K562 (cell line): ENCODE data around the gene CHAD. TPM values are rescaled to one million over a fixed set of nuclear protein-coding genes. Genes with fewer than 3 reads are reported as not detected.

Experiments
- ATAC-seq: fragments of 200-7000 bp; cut with Tn5 transposase; 3 replicates; pipeline ENCODE4 v1.9.1; 2020; ENCODE audit warnings: moderate library complexity
- BruUV-seq: library from RNA; stranded (reverse); fragments of 400-500 nt; replicated peaks from 2 replicates; lab custom pipeline; 2021; lab: Mats Ljungman, UMichigan
- CTCF ChIA-PET: fragments of 300-600 bp; formaldehyde crosslinking; extraction: SDS; loops from one replicate; lab custom pipeline; 2021; ENCODE audit warnings: low intra/inter-chr PET ratio; lab: Yijun Ruan, JAX
- POLR2A ChIA-PET: fragments of 300-600, 350-650 bp; sonication (Branson Sonifier 250); formaldehyde crosslinking; extraction: SDS; loops from one replicate; lab custom pipeline; 2021; ENCODE audit warnings: antibody characterized with exemption, inconsistent platforms; lab: Yijun Ruan, JAX
- DNase-seq, 4 experiments: peaks; one replicate each; pipeline versions ENCODE4 v3.0.0 to v3.0.0-alpha.2; 2011 to 2018; ENCODE audit warnings: low spot score in 3 of 4, mixed read lengths in 3 of 4; ENCODE audit errors: extremely low read depth in 1 of 4
- FAIRE-seq: peaks from 2 replicates; lab custom pipeline; 2011; peaks lifted over from hg19 to GRCh38; lab: Jason Lieb, UNC
- H2AFZ ChIP-seq: 2 replicates; pipeline ENCODE4 v1.6.0; 2011; ENCODE audit warnings: low read depth, low read length, control low read depth, inconsistent platforms
- H3K27ac ChIP-seq: fragments of 200-600 bp; 3 replicates; pipeline ENCODE4 v1.8.0; 2011; ENCODE audit warnings: low read depth, mild to moderate bottlenecking, control low read depth, inconsistent platforms, low read length, moderate library complexity, mixed read lengths; ENCODE audit errors: extremely low read depth
- H3K27me3 ChIP-seq, 2 experiments: fragments of 300-600 bp in 1 of 2; 2 replicates in 1 of 2; 3 replicates in 1 of 2; pipeline versions ENCODE4 v1.6.0 to v1.8.0; 2011; ENCODE audit warnings: inconsistent platforms in 2 of 2, low read length in 2 of 2, mild to moderate bottlenecking in 1 of 2, mixed read lengths in 1 of 2, moderate library complexity in 1 of 2; ENCODE audit not compliant: control insufficient read depth in 2 of 2, insufficient read depth in 2 of 2
- H3K36me3 ChIP-seq: fragments of 300-600 bp; 3 replicates; pipeline ENCODE4 v1.8.0; 2011; ENCODE audit warnings: mild to moderate bottlenecking, low read length, inconsistent platforms; ENCODE audit not compliant: control insufficient read depth, insufficient read depth
- H3K4me1 ChIP-seq, 2 experiments: fragments of 200-600 bp in 1 of 2; replicated peaks in 1 of 2; 2 replicates in 1 of 2; 3 replicates in 1 of 2; pipeline versions ENCODE4 v1.5.1 to v1.8.0; 2011; ENCODE audit warnings: inconsistent platforms in 2 of 2, low read length in 2 of 2, mild to moderate bottlenecking in 1 of 2, mixed read lengths in 1 of 2, moderate library complexity in 1 of 2; ENCODE audit not compliant: control insufficient read depth in 2 of 2, insufficient read depth in 2 of 2
- H3K4me2 ChIP-seq: 2 replicates; pipeline ENCODE4 v1.6.1; 2011; ENCODE audit warnings: low read length, control low read depth, inconsistent platforms, mixed read lengths; ENCODE audit not compliant: insufficient read depth
- H3K4me3 ChIP-seq: fragments of 200-600 bp; sonication (generic), shearing (Covaris generic); 2 replicates; pipeline ENCODE4 v1.5.1; 2016; ENCODE audit warnings: control low read depth, inconsistent platforms
- H3K79me2 ChIP-seq: fragments of 200-600 bp; 3 replicates; pipeline ENCODE4 v1.8.0; 2011; ENCODE audit warnings: low read length, inconsistent platforms; ENCODE audit not compliant: control insufficient read depth, insufficient read depth
- H3K9ac ChIP-seq, 2 experiments: 2 replicates each; pipeline versions ENCODE4 v1.6.0 to v1.6.1; 2011; ENCODE audit warnings: low read depth in 2 of 2, low read length in 2 of 2, control low read depth in 1 of 2, inconsistent platforms in 1 of 2, mild to moderate bottlenecking in 1 of 2, mixed read lengths in 1 of 2; ENCODE audit not compliant: insufficient read depth in 1 of 2
- H3K9me1 ChIP-seq: one replicate; pipeline ENCODE4 v1.6.0; 2011; ENCODE audit warnings: inconsistent platforms, mild to moderate bottlenecking, low read length, moderate library complexity; ENCODE audit not compliant: control insufficient read depth, insufficient read depth
- H3K9me3 ChIP-seq: replicated peaks from 2 replicates; pipeline ENCODE4 v1.5.1; 2011; ENCODE audit warnings: low read depth, low read length, inconsistent platforms; ENCODE audit not compliant: control insufficient read depth, insufficient read depth
- H4K20me1 ChIP-seq: replicated peaks from 2 replicates; pipeline ENCODE4 v1.6.1; 2011; ENCODE audit warnings: low read length, inconsistent platforms, mixed read lengths; ENCODE audit not compliant: control insufficient read depth, insufficient read depth
- ELF1 ChIP-seq: fragments of 200-800 bp; sonication (Bioruptor generic); IDR thresholded peaks from 2 replicates; pipeline ENCODE4 v1.6.1; 2016; ENCODE audit warnings: missing genetic modification characterization, missing compliant biosample characterization
- ESRRB ChIP-seq: fragments of 250-450 bp; sonication (Bioruptor Pico); IDR thresholded peaks from 2 replicates; pipeline ENCODE4 v1.5.0; 2020; ENCODE audit warnings: mild to moderate bottlenecking, moderate library complexity, borderline replicate concordance
- ETV6 ChIP-seq, 3 experiments: fragments of 150-350 bp in 1 of 3; sonication (generic) in 1 of 3; formaldehyde crosslinking in 1 of 3; IDR thresholded peaks; 2 replicates each; pipeline versions ENCODE4 v1.6.1 to v1.8.0; 2014 to 2022; ENCODE audit warnings: borderline replicate concordance in 2 of 3, low read depth in 2 of 3, antibody characterized with exemption in 1 of 3, low read length in 1 of 3, mild to moderate bottlenecking in 1 of 3, missing genetic modification reagents in 1 of 3
- FUS ChIP-seq: fragments of 200-400 bp; formaldehyde crosslinking; optimal IDR thresholded peaks from 2 replicates; pipeline ENCODE3; 2017; ENCODE audit warnings: low read depth, low read length
- HIVEP1 ChIP-seq: fragments of 250-450 bp; sonication (Bioruptor Pico); IDR thresholded peaks from 2 replicates; pipeline ENCODE4 v1.4.0; 2020; ENCODE audit warnings: mild to moderate bottlenecking
- MTA2 ChIP-seq: fragments of 450-650 bp; IDR thresholded peaks from 2 replicates; pipeline ENCODE4 v1.6.1; 2016; ENCODE audit warnings: low read depth
- NEUROD1 ChIP-seq: fragments of 150-350 bp; IDR thresholded peaks from 2 replicates; pipeline ENCODE4 v1.6.1; 2014; ENCODE audit warnings: borderline replicate concordance, low read length, low read depth; ENCODE audit not compliant: partially characterized antibody
- PTBP1 ChIP-seq: fragments of 200-400 bp; formaldehyde crosslinking; IDR thresholded peaks from 2 replicates; pipeline ENCODE4 v1.6.1; 2017; ENCODE audit warnings: low read depth, low read length
- RBM25 ChIP-seq: fragments of 200-400 bp; formaldehyde crosslinking; IDR thresholded peaks from 2 replicates; pipeline ENCODE4 v1.6.1; 2018; ENCODE audit warnings: low read length, low read depth, moderate library complexity; ENCODE audit not compliant: severe bottlenecking
- RHOXF2B ChIP-seq: fragments of 250-450 bp; sonication (Bioruptor Pico); conservative IDR thresholded peaks from 2 replicates; pipeline ENCODE4 v1.5.1; 2021
- TCF3 ChIP-seq: sonication (generic); formaldehyde crosslinking; IDR thresholded peaks from 2 replicates; pipeline ENCODE4 v1.4.0; 2020; ENCODE audit warnings: mild to moderate bottlenecking, missing genetic modification reagents
- THRB ChIP-seq: fragments of 450-650 bp; formaldehyde crosslinking; conservative IDR thresholded peaks from 2 replicates; pipeline ENCODE4 v1.4.0; 2022; ENCODE audit warnings: mild to moderate bottlenecking, missing genetic modification characterization
- ZNF23 ChIP-seq: fragments of 250-450 bp; sonication (Bioruptor Pico); IDR thresholded peaks from 2 replicates; pipeline ENCODE4 v1.4.0; 2020; ENCODE audit warnings: mild to moderate bottlenecking
- ZNF717 ChIP-seq: fragments of 250-450 bp; sonication (Bioruptor Pico); IDR thresholded peaks from 2 replicates; pipeline ENCODE4 v1.5.0; 2021
- ZNF780A ChIP-seq: fragments of 250-450 bp; sonication (Bioruptor Pico); IDR thresholded peaks from 2 replicates; pipeline ENCODE4 v1.5.0; 2021; ENCODE audit warnings: mild to moderate bottlenecking
- WGBS: fragments of 100-300 bp; shearing (Covaris generic); methylation state at CpG from one replicate; pipeline ENCODE4 v1.1.6; 2016; ENCODE audit warnings: low coverage, mixed read lengths; ENCODE audit not compliant: insufficient coverage; ENCODE audit errors: missing lambda C conversion rate; 5-methylcytosine and 5-hydroxymethylcytosine counted together
- in situ Hi-C: fragments of 300-500 bp; cut with MboI; formaldehyde crosslinking; loops from 4 replicates; pipeline ENCODE4 v1.15.0; 2018; ENCODE audit warnings: inconsistent platforms, mixed read lengths
- intact Hi-C: fragments of 100-400 bp; cut with micrococcal nuclease; formaldehyde crosslinking; loops from 2 replicates; pipeline ENCODE4 v1.14.2; 2022
- polyA plus RNA-seq, 8 experiments: library from polyadenylated mRNA; depleted of rRNA in 4 of 8; stranded (reverse) in 5 of 8; unstranded in 3 of 8; fragments of >200 nt; fragmentation: Nextera tagmentation in 2 of 8; fragmentation: Illumina TruSeq in 1 of 8; extraction: Ambion mirVana in 2 of 8; extraction: Trizol in 1 of 8; gene quantifications; 2 replicates each; pipeline versions ENCODE4 v1.2.1 to v1.2.3, GENCODE V29; 2011 to 2014; ENCODE audit warnings: inconsistent platforms in 1 of 8, missing spikeins in 1 of 8
- total RNA-seq, 7 experiments: library from RNA; depleted of rRNA in 6 of 7; stranded (reverse); fragments of >200 nt in 6 of 7; fragmentation: Illumina TruSeq in 2 of 7; extraction: Trizol in 2 of 7; gene quantifications; 2 replicates each; pipeline versions ENCODE4 v1.2.1 to v1.2.3, GENCODE V29; 2011 to 2021; ENCODE audit warnings: low replicate concordance in 1 of 7
- TF ChIP-seq, protein P1 (sequence below): fragments of 450-650 bp; formaldehyde crosslinking; IDR thresholded peaks from 2 replicates; pipeline ENCODE4 v1.4.0; 2020; ENCODE audit warnings: mild to moderate bottlenecking, moderate library complexity

The CHAD gene
- total and polyA plus RNA-seq, 9 of the 15 experiments (the other 6 are each of a cell fraction or from before 2014, with no cell fraction given), result not detected

DNA sequence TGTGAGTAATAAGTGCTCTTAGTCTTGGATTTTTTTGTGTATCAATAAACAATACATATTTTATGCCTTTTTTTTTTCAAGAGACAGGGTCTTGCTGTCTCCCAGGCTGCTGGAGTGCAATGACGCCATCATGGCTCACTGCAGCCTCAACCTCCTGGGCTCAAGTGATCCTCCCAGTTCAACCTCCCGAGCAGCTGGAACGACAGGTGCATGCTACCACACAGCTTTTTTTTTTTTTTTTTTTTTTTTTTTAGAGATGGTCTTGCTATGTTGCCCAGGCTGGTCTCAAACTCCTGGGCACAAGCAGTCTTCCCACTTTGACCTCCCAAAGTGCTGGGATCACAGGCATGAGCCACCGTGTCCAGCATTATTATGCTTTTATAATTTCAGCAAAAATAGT, 29.7 kb downstream of the CHAD start:
- FAIRE-seq (no peak), ATAC-seq (no peak), DNase-seq (no peak)
- no peak for TF ChIP-seq NEUROD1
- TF ChIP-seq MTA2, result no peak
- TF ChIP-seq PTBP1, result no peak
- TF ChIP-seq ESRRB, result no peak
- no peak for TF ChIP-seq TCF3 (CRISPR knock-in tag)
- no peak for TF ChIP-seq RBM25
- no peak for TF ChIP-seq ELF1 (tag)
- no peak for TF ChIP-seq RHOXF2B (CRISPR knock-in tag)
- no peak for TF ChIP-seq THRB
- no peak for TF ChIP-seq ZNF717
- TF ChIP-seq ZNF780A (CRISPR knock-in tag), result no peak
- TF ChIP-seq HIVEP1 (CRISPR knock-in tag), result no peak
- TF ChIP-seq ETV6 (IDR thresholded peaks at IDR 0.05; ENCODE audit: borderline replicate concordance in 1 of 2, low read depth in 2 of 2, low read length in 1 of 2), result no peak
- TF ChIP-seq ETV6 (CRISPR knock-in tag; IDR thresholded peaks at IDR 0.05; ENCODE audit: borderline replicate concordance), result no peak
- no peak for TF ChIP-seq FUS
- no peak for TF ChIP-seq ZNF23
- TF ChIP-seq, protein P1, sequence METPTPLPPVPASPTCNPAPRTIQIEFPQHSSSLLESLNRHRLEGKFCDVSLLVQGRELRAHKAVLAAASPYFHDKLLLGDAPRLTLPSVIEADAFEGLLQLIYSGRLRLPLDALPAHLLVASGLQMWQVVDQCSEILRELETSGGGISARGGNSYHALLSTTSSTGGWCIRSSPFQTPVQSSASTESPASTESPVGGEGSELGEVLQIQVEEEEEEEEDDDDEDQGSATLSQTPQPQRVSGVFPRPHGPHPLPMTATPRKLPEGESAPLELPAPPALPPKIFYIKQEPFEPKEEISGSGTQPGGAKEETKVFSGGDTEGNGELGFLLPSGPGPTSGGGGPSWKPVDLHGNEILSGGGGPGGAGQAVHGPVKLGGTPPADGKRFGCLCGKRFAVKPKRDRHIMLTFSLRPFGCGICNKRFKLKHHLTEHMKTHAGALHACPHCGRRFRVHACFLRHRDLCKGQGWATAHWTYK (CRISPR knock-in tag), result no peak
- Histone ChIP-seq H3K27ac (no peak overlapping the region), H3K4me3 (no peak overlapping the region), H3K79me2 (no peaks in the 10 kb centered on the region), H2AFZ (no peak overlapping the region), H3K9ac (no peak overlapping the region), H3K4me1 (peaks cover 6 to 9% of the 10 kb centered on the region in 2 experiments; a peak in 4 of 5 replicates), H3K4me2 (no peak overlapping the region), H3K27me3 (no peaks in the 10 kb centered on the region; a peak in 1 of 5 replicates), H4K20me1 (no peaks in the 10 kb centered on the region; the same call in 1 of the 2 replicates), H3K9me3 (no peaks in the 10 kb centered on the region), H3K36me3 (no peaks in the 10 kb centered on the region), H3K9me1 (no peaks in the 10 kb centered on the region)
- BruUV-seq, result no TSS peak
- WGBS, result 23% methylated on average over 4 of the region's 4 CpGs
- ChIA-PET POLR2A (no interaction called here), CTCF (interaction anchor here (0.9 kb wide), 1 partner anchor 14 kb away, joined by 3 read pairs; no protein-coding TSS in a partner anchor)
- in situ Hi-C loops (no loop called here), intact Hi-C loops (no loop called here)
